Measurements from ENCODE around the gene AGXT. TPM values are rescaled to one million over a fixed set of nuclear protein-coding genes. Genes with fewer than 3 reads are reported as not detected.

Gene AGXT
- total RNA-seq, 4 donors from 2014 or later, result 1.5 TPM; not detected in 3

- Histone ChIP-seq H3K9me3 (no peaks in the 10 kb centered on the region), H3K27me3 (no peaks in the 10 kb centered on the region), H3K4me1 (peaks cover 0 to 18% (median 0%) of the 10 kb centered on the region in 4 donors), H3K27ac (peak overlapping the region in 1 of 4 donors; percentile 25), H3K4me3 (no peak overlapping the region), H3K36me3 (no peaks in the 10 kb centered on the region)
- TF ChIP-seq POLR2A (IDR thresholded peaks at IDR 0.05) (no peak), CTCF (IDR thresholded peaks at IDR 0.05) (no peak)
- peak in 2 of 3 donors; percentile 39 to 46 for DNase-seq
These were observed 51.5 kb downstream of the AGXT start for GRCh38 chr2:240919786-240920782.

GRCh38 chr2:240920783-240921231 is 52.2 kb downstream of the AGXT start:
- no peaks in the 10 kb centered on the region for H3K36me3 ChIP-seq
- TF ChIP-seq CTCF (IDR thresholded peaks at IDR 0.05) (no peak), POLR2A (IDR thresholded peaks at IDR 0.05) (no peak)
- no peak overlapping the region for H3K4me3 ChIP-seq
- H3K27ac ChIP-seq, result peak overlapping the region; percentile 3 to 62 (median 26)
- H3K9me3 ChIP-seq, result no peaks in the 10 kb centered on the region
- peaks cover 0 to 12% (median 0%) of the 10 kb centered on the region in 4 donors for H3K4me1 ChIP-seq
- no peaks in the 10 kb centered on the region for H3K27me3 ChIP-seq
- peak in 2 of 3 donors; percentile 43 to 47 for DNase-seq

GRCh38 chr2:240921311-240921994 is 52.8 kb downstream of the AGXT start:
- TF ChIP-seq POLR2A (IDR thresholded peaks at IDR 0.05) (no peak), CTCF (IDR thresholded peaks at IDR 0.05) (no peak)
- Histone ChIP-seq H3K36me3 (no peaks in the 10 kb centered on the region), H3K4me3 (no peak overlapping the region), H3K4me1 (peaks cover 0 to 8% (median 0%) of the 10 kb centered on the region in 4 donors), H3K9me3 (no peaks in the 10 kb centered on the region), H3K27me3 (no peaks in the 10 kb centered on the region), H3K27ac (peak overlapping the region; percentile 3 to 62 (median 32))
- DNase-seq, result peak in 2 of 3 donors; percentile 48 to 51

- Histone ChIP-seq H3K9me3 (no peaks in the 10 kb centered on the region), H3K36me3 (no peaks in the 10 kb centered on the region), H3K4me3 (no peak overlapping the region), H3K27me3 (no peaks in the 10 kb centered on the region), H3K4me1 (peaks cover 0 to 5% (median 0%) of the 10 kb centered on the region in 4 donors), H3K27ac (peak overlapping the region in 1 of 4 donors; percentile 38)
- peak in 1 of 3 donors; percentile 44 for DNase-seq
- TF ChIP-seq CTCF (IDR thresholded peaks at IDR 0.05) (no peak), POLR2A (IDR thresholded peaks at IDR 0.05) (no peak)
These were observed 53.3 kb downstream of the AGXT start for GRCh38 chr2:240921995-240922244.

GRCh38 chr2:240922245-240922981 is 53.8 kb downstream of the AGXT start:
- no peak overlapping the region for H3K27ac ChIP-seq
- H3K4me3 ChIP-seq, result no peak overlapping the region
- no peaks in the 10 kb centered on the region for H3K36me3 ChIP-seq
- no peaks in the 10 kb centered on the region for H3K4me1 ChIP-seq
- no peaks in the 10 kb centered on the region for H3K27me3 ChIP-seq
- peak in 2 of 3 donors; percentile 31 to 34 for DNase-seq
- H3K9me3 ChIP-seq, result no peaks in the 10 kb centered on the region
- TF ChIP-seq CTCF (IDR thresholded peaks at IDR 0.05), result no peak
- no peak for TF ChIP-seq POLR2A (IDR thresholded peaks at IDR 0.05)

Data from Peyer's patch (tissue), 4 donors.